Endothelial cell of umbilical vein (primary cell): Measurements from ENCODE around the gene TYW3.

Experiments
- CTCF ChIP-seq, 2 donors: IDR thresholded peaks; 1 replicate in 1 of 2; 2 replicates in 1 of 2; pipeline ENCODE4 v1.5.1; 2011; ENCODE audit warnings: low read length in 2 of 2, mild to moderate bottlenecking in 2 of 2, moderate library complexity in 2 of 2, control low read depth in 1 of 2, inconsistent platforms in 1 of 2, low read depth in 1 of 2; ENCODE audit not compliant: insufficient read depth in 1 of 2; ENCODE audit errors: extremely low read depth in 1 of 2
- EZH2 ChIP-seq: IDR thresholded peaks from 2 replicates; pipeline ENCODE4 v1.6.1; 2012; ENCODE audit warnings: borderline replicate concordance, low read depth, mild to moderate bottlenecking, moderate library complexity, low read length, inconsistent platforms; ENCODE audit not compliant: severe bottlenecking
- FOS ChIP-seq: IDR thresholded peaks from 2 replicates; pipeline ENCODE4 v1.6.1; 2011; ENCODE audit warnings: mild to moderate bottlenecking, low read length, moderate library complexity, borderline replicate concordance; ENCODE audit not compliant: insufficient read depth
- GATA2 ChIP-seq: IDR thresholded peaks from 2 replicates; pipeline ENCODE4 v1.7.0; 2011; ENCODE audit warnings: low read depth, mild to moderate bottlenecking, moderate library complexity, mixed read lengths, low read length; ENCODE audit not compliant: insufficient read length, insufficient read depth
- JUN ChIP-seq: IDR thresholded peaks from 2 replicates; pipeline ENCODE4 v1.6.1; 2011; ENCODE audit warnings: borderline replicate concordance, low read depth; ENCODE audit not compliant: insufficient read length, insufficient read depth
- MAX ChIP-seq: IDR thresholded peaks from 2 replicates; pipeline ENCODE4 v1.6.1; 2011; ENCODE audit not compliant: insufficient read depth, insufficient read length
- MYC ChIP-seq: IDR thresholded peaks from one replicate; pipeline ENCODE4 v1.6.1; 2011; ENCODE audit warnings: mild to moderate bottlenecking, low read depth, low read length
- POLR2A ChIP-seq: IDR thresholded peaks from 2 replicates; pipeline ENCODE4 v1.6.1; 2012; ENCODE audit warnings: low read depth, mild to moderate bottlenecking, control low read depth, low read length
- POLR2AphosphoS5 ChIP-seq: IDR thresholded peaks from 2 replicates; pipeline ENCODE4 v1.6.1; 2012; ENCODE audit warnings: low read depth, mild to moderate bottlenecking, control low read depth, low read length, moderate library complexity; ENCODE audit not compliant: insufficient read depth

GRCh38 chr1:74689621-74690363, 43.2 kb upstream of the TYW3 start:
- TF ChIP-seq CTCF (IDR thresholded peaks at IDR 0.05; ENCODE audit: extremely low read depth in 1 of 2, insufficient read depth in 1 of 2, low read depth in 1 of 2, low read length in 2 of 2): peak; percentile 56 to 67
- TF ChIP-seq POLR2A: no peak
- TF ChIP-seq POLR2AphosphoS5: no peak
- no peak for TF ChIP-seq GATA2
- no peak for TF ChIP-seq EZH2
- TF ChIP-seq JUN: no peak
- TF ChIP-seq MAX: no peak
- TF ChIP-seq MYC: no peak
- no peak for TF ChIP-seq FOS
